SKM-1 (cell line): Measurements from ENCODE around the gene SALL4.
"Not testable (repeated sequence)": the region's sequence is repeated elsewhere in the genome, so short reads cannot be mapped to it uniquely, and the experiment has no call there.

ENCODE experiments used
- DNase-seq: peaks from one replicate; lab custom pipeline; 2025; ENCODE audit not compliant: unreplicated experiment; lab: John Stamatoyannopoulos, UW

The SALL4 gene

GRCh38 chr20:51803148-51803854 is 980 bp upstream of the SALL4 start:
- DNase-seq, result no peak

GRCh38 chr20:51801823-51802123 is 548 bp downstream of the SALL4 start:
- no peak for DNase-seq

GRCh38 chr20:51801122-51801822 is 1.0 kb downstream of the SALL4 start:
- no peak for DNase-seq

- DNase-seq, result no peak
These were observed 1.5 kb downstream of the SALL4 start for GRCh38 chr20:51800872-51801121.

- DNase-seq, result peak; percentile 44
These were observed 2.1 kb downstream of the SALL4 start for GRCh38 chr20:51800060-51800871.

- peak; percentile 10 for DNase-seq
These were observed 2.9 kb downstream of the SALL4 start for GRCh38 chr20:51799401-51799860.

- DNase-seq, result no peak
These were observed 4.8 kb downstream of the SALL4 start for GRCh38 chr20:51797357-51798025.

GRCh38 chr20:51796340-51796739 is 6.0 kb downstream of the SALL4 start:
- DNase-seq, result no peak

GRCh38 chr20:51792960-51793359 is 9.4 kb downstream of the SALL4 start:
- DNase-seq, result no peak

- no peak for DNase-seq
These were observed 10.7 kb downstream of the SALL4 start for GRCh38 chr20:51791626-51792025.

GRCh38 chr20:51790256-51790655 is 12.1 kb downstream of the SALL4 start:
- no peak for DNase-seq

- peak; percentile 17 for DNase-seq
These were observed 12.9 kb downstream of the SALL4 start for GRCh38 chr20:51789434-51789833.

- no peak for DNase-seq
These were observed 13.5 kb downstream of the SALL4 start for GRCh38 chr20:51788822-51789221.

- DNase-seq, result no peak
These were observed 18.0 kb downstream of the SALL4 start for GRCh38 chr20:51784299-51784698.

GRCh38 chr20:51778229-51778759 is 24.0 kb downstream of the SALL4 start:
- not testable (repeated sequence) for DNase-seq

GRCh38 chr20:51775241-51775640 is 27.1 kb downstream of the SALL4 start:
- DNase-seq, result no peak

GRCh38 chr20:51772236-51772635 is 30.1 kb downstream of the SALL4 start:
- DNase-seq, result no peak

- DNase-seq, result no peak
These were observed 32.2 kb downstream of the SALL4 start for GRCh38 chr20:51769976-51770615.

GRCh38 chr20:51768759-51769517 is 33.4 kb downstream of the SALL4 start:
- DNase-seq, result no peak
